GM19372 (cell line): Measurements from ENCODE around the gene ATP8B3.

Source experiments
- ATAC-seq: cut with Tn5 transposase; IDR thresholded peaks from one replicate; pipeline ENCODE4 v1.9.1; 2021; ENCODE audit warnings: mild to moderate bottlenecking, low read depth, moderate library complexity; ENCODE audit not compliant: unreplicated experiment

The ATP8B3 gene

DNA sequence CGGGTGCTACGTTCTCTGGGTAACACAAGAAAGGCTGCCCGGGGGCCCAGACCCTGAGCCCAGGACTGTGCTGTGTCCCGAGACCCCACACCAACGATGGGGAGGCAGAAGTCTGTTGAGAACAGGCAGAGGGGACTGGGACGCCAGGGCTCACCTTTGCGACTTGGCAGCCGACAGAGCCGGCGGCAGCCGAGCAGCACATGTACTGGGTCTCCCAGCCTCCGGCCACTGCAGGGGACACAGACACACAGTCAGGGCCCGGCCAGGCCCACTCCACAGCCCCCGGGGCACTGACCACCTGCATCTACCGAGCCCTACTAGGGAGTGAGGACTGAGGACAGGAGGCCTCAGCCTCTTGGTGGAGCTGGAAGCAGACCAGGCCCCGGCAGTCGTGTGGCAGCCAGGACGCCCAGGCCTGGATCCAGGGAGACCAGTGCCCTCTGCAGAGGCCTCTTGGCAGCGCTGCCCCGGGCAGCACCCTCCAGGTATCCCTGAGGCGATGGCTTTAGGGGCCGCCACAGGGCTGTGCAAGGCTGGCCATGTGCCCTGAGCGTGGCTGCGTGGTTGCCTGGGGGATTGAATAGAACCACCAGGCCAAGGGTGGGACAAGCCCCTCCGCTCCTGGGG lies 5.6 kb upstream of the ATP8B3 start:
- no peak for ATAC-seq

DNA sequence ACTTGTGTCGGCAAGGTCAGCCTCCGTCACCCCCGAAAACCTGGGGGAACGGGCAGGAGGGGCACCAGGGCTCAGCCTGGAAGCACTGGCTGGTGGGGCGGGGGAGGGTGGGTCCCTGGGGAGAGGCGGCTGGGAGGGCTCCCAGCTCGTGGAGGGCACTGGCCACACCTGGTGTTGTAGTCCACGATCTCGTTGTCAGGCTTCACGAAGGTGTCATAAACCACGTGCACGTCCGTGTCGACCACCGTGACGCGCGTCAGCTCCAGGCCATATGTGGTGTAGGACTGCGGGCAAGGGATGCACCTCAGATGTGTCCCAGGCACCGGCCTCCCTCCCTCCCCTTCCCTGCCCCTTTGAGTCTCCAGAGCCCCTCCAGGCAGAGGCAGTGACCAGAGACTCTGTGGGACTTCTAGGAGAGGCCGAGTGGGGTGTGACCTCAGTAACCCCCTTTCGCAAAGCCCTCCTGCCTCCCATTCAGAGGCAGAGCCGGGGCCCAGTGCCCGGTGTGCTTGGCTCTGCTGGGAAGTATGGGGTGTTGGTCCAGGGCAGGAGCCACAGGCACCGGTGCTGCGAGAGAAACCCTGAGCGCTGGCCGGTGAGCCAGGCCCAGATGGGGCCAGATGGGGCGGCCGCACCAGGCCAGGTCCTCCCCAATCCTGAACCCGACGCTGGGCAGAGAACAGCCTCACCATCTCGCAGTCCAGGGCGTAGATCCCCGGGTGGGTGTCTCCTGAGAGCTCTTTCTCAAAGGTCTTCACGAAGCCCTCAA lies 4.6 kb upstream of the ATP8B3 start:
- no peak for ATAC-seq

DNA sequence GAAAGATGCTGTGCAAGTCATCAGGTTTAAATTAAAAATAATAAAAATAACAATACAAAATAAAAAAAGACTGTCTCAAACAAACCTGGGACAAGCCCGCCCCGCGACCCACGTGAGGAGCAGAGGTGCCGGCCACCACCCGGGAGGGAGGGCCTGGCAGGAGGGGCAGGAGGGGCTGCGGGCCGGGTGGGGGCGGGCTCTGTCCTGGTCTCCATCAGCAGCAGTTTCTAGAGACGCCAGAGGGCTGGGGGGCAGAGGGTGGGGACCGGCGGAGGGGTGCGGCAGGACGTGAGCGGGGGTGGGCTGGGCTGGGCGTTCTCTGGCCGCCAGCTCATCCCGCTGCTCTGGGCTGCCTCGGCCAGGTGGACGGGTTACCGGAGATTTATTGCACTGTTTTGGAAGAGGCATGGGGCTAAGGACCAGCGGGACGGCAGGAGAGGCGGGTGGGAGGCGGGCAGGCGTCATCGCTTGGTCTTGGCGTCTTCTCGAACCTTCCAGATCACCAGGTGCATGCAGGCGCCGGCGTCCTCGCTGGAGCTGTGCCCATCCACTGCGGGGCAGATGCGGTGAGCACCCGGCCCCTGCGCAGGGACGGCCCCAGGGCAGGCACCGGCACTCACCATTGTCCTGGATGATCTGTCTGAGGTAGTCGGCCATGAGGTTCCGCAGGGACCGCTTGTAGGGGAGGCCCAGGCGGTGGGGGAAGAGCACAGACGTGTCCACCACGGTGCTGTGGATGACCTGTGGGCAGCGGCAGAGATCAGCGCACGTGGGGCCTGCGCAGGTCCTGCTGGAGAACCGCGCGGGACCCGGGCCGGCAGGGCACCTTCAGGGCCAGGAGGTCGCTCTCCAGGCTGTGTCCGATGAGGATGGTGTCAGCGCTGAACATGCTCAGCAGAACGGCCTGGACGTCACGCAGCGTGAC lies 3.8 kb upstream of the ATP8B3 start:
- no peak for ATAC-seq

DNA sequence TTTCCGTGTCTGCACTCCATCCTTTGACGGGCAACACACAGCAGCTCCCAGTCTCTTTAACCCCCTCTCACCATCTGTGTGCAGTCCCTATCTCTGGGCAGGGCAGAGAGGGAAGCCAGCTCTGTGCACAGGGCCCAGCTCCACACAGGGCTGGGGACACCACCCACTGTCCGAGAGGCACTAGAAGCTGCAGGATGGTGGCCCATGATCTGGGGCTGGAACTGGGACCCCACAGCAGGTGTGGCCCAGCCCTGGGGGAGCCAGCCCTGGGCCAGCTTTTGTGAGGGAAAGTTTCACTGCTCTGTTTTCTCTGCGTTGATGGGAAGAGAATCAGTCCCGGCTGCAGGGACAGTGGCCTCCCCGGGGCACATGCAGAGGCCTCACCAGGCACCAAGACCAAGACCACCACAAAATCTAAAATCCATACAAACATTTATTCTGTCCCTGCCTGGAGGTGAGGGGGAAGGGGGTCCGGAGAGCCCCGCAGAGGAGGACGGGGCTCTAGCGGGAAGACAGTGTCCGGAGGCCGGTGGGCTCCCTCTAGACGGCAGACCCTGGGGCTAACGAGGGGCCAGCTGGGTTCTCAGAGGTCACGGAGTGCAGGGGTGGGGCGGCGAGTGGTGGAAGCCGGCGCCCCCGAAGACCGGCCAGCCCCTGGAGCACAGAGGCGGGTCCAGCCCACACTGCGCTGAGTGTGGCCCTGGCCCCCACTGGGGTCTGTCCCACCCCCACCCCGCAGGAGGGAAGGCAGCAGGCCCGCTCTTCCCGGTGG lies 2.9 kb upstream of the ATP8B3 start:
- no peak for ATAC-seq

DNA sequence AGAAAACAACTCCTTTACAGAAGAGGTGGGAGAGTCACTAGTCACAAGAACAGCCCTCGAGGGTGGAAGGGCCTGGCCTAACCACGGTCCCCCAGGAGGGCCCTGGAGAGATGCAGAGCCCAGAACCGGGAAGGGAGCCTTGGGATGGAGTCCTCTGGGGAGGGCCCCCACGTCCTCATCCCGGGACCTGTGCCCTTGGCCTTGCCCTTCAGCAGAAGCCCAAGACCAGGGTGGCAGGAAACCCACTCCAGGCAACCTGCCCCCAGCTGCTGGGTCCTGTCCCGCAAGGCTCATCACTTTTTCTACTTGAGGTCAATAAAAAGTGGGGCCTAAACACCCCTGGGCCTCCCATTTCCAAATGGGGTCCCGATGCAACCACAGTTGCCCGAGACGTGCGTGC lies 2.3 kb upstream of the ATP8B3 start:
- ATAC-seq = no peak

DNA sequence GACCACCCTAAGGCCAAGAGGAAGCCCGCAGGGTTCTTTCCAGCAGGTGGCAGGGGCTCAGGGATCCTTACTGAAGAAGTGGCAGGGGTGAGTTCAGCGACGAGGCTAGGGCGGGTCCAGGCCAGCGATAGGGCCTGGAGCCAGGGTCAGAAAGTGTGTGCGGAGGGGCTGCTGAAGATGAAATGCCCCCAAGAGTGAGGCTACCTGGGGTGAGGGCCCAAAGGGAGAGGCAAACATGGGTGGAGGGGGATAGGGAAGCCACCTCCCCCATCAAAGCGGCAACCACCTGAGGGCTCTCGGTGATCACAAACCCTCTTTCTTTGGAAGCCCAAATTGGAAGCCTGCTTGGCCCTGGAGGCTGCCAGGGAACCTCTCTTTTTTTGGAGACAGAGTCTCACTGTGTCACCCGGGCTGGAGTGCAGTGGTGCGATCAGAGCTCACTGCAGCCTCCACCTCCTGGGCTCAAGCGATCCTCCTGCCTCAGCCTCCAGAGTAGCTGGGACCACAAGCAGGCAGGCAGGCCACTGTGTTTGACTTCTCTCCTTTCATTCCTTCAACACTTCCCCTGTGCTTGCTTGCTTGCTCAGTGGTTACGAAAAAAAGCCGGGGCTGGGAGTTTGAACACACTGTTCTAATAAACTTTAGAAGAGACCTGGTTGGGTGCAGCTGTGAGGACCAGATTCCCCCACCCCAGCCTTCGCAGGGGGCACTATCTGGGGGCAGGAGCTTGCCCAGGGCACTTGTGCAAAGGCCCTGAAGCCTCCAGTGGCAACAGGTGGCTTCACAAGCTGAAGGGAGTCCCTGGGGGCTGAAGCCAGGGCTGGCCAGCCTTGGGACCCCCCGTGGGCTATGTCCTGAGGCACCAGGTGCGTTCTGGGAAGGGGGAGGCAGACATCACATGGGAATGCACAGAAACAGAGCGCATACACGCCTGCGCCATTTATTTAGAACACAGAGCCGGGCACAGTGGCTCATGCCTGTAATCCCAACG lies 1.4 kb upstream of the ATP8B3 start:
- no peak for ATAC-seq

- peak; percentile 81 for ATAC-seq
Observed at GRCh38 chr19:1812426-1813191, 533 bp upstream of the ATP8B3 start.

- ATAC-seq = no peak
Observed at GRCh38 chr19:1811472-1811894, 593 bp downstream of the ATP8B3 start.

GRCh38 chr19:1810439-1811160 lies 1.5 kb downstream of the ATP8B3 start:
- ATAC-seq = no peak

DNA sequence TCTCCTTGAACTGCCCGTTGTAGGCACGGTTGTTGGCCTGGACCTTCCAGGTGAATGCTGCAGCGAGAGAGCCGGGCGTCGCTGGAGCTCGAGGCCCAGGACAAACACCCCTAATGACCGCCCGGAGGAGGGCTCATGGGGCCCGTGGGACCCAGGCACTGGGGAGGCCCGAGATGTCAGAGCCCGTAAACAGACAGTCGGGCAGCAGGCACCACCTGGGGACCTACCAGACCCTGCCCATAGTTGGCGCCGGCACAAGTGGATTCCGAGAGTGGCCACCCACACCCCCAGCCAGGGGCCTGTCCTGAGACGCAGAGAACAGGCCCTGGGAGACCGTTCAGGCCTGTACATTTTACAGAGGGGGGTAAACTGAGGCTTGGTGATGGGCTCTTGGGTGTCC lies 2.4 kb downstream of the ATP8B3 start:
- no peak for ATAC-seq

GRCh38 chr19:1808395-1808731 lies 3.7 kb downstream of the ATP8B3 start:
- no peak for ATAC-seq

DNA sequence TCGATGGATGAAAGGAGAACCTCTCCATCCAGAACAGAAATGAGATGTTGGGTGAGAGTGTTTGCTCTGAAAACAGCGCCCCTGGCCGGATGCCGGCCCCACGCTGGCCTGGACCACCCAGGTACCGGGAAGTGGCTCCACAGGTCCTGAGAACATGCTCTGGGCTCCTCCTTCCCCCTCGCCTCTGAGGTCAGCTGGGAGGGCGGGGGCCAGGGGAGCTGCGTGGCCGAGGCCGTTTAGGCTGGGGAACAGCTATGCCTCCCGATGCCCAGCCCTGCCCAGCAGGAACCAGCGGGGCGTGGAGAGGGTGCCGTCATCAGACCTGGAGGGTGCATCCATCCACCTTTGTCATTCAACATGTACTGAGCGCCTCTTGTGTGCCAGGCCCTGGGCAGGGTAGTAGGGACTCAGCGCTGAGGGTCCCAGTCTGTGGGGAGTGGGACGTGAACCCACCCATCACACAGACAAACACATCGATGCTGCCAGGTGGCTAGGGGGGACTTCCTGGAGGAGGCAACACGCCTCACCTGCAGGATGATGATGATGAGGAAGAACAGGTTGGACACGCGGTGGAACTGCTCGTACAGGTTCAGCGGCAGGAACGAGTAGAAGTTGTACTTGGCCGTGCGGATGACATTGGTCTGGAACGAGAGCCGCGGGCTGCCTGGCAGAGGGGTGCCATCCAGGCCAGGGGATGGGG lies 4.2 kb downstream of the ATP8B3 start:
- no peak for ATAC-seq

DNA sequence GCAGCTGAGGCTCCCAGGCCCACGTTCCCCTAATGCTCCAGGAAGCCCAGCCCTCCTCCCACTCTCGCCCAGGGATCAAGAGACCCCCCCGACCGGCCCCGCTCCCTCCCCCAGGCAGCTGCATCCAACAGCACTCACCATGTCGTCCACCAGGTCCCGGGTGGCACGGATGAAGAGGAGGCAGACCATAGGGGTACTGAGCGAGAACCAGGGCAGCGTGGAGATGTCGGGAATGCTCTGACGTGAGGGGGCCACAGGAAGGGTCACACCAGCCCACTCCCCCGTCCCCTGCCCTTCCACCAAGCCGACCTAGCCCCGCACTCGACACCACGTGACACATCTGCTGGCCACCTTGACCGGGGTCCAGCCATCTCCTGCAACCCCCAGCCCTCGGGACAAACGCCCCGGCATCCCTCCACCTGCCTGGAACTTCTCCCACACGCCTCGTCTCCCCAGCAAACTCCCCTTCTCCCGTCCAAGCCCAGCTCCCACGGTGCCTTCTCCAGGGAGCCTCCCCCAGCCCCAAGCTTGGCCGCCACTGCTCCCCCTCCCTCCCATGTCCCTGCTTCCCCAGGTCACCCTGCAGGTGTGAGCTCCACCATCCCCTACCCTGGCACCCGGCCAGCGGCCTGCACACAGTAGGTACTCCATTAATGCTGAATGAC lies 4.9 kb downstream of the ATP8B3 start:
- no peak for ATAC-seq

- no peak for ATAC-seq
Observed at GRCh38 chr19:1806184-1807029, 5.7 kb downstream of the ATP8B3 start.

- no peak for ATAC-seq
Observed at GRCh38 chr19:1805401-1806183, 6.5 kb downstream of the ATP8B3 start.
